H1 (cell line): Measurements from ENCODE around the gene CHST8. TPM values are rescaled to one million over a fixed set of nuclear protein-coding genes. Genes with fewer than 3 reads are reported as not detected.
A peak's percentile ranks its signal among the peaks of the same experiment; 100 is the strongest.

ENCODE experiments used
- ATF3 ChIP-seq: IDR thresholded peaks from 2 replicates; pipeline ENCODE4 v1.6.1; 2011; ENCODE audit warnings: low read depth, mild to moderate bottlenecking, low read length; ENCODE audit not compliant: insufficient read depth
- BRCA1 ChIP-seq: IDR thresholded peaks from 2 replicates; pipeline ENCODE4 v1.6.1; 2012; ENCODE audit warnings: low read depth, low read length, improper control_type of control experiment
- CEBPB ChIP-seq: IDR thresholded peaks from 2 replicates; pipeline ENCODE4 v1.6.1; 2012; ENCODE audit warnings: low read depth, low read length
- E2F6 ChIP-seq: IDR thresholded peaks from 2 replicates; pipeline ENCODE4 v1.6.1; 2012; ENCODE audit warnings: inconsistent platforms
- EZH2 ChIP-seq: fragments of 200-600 bp; sonication (generic); IDR thresholded peaks from 2 replicates; pipeline ENCODE4 v1.7.1; 2012; ENCODE audit warnings: low read depth, mild to moderate bottlenecking, moderate library complexity, low read length, inconsistent platforms; ENCODE audit not compliant: severe bottlenecking
- HDAC2 ChIP-seq, 2 experiments: fragments of 300-600 bp in 1 of 2; sonication (generic) in 1 of 2; IDR thresholded peaks; 2 replicates each; pipeline ENCODE4 v1.6.1; 2011 to 2012; ENCODE audit warnings: low read depth in 2 of 2, low read length in 2 of 2, mild to moderate bottlenecking in 2 of 2, moderate library complexity in 2 of 2, borderline replicate concordance in 1 of 2, inconsistent platforms in 1 of 2
- KDM4A ChIP-seq: IDR thresholded peaks from one replicate; pipeline ENCODE4 v1.7.1; 2012; ENCODE audit warnings: low read depth, mild to moderate bottlenecking, moderate library complexity, low read length, inconsistent platforms; ENCODE audit not compliant: severe bottlenecking
- SIN3A ChIP-seq, 2 experiments: IDR thresholded peaks in 1 of 2; conservative IDR thresholded peaks in 1 of 2; 2 replicates each; pipeline ENCODE4 v1.6.1; 2011 to 2012; ENCODE audit warnings: low read length in 2 of 2, improper control_type of control experiment in 1 of 2, low read depth in 1 of 2, mild to moderate bottlenecking in 1 of 2
- SRF ChIP-seq: IDR thresholded peaks from 2 replicates; pipeline ENCODE4 v1.6.1; 2011; ENCODE audit warnings: mild to moderate bottlenecking, low read depth, low read length, moderate library complexity
- polyA plus RNA-seq, 7 experiments: library from polyadenylated mRNA; depleted of rRNA in 3 of 7; stranded (reverse) in 5 of 7; unstranded in 2 of 7; fragments of >200 nt in 5 of 7; fragments of 200-250 nt in 2 of 7; gene quantifications; 1 replicate in 5 of 7; 2 replicates in 1 of 7; 4 replicates in 1 of 7; pipeline versions ENCODE4 v1.2.1 to v1.2.3, GENCODE V29; 2011 to 2013; ENCODE audit warnings: missing spikeins in 2 of 7, mixed read lengths in 2 of 7
- total RNA-seq: library from RNA; stranded (reverse); fragmentation: NEBNext Ultra II Directional; extraction: Animal tissue kit (Norgen Biotek cat#: 25700); gene quantifications from 2 replicates; pipeline ENCODE4 v1.2.1, GENCODE V29; 2021

The CHST8 gene
- total and polyA plus RNA-seq, 2 of the 8 experiments (the other 6 are each of a cell fraction or from before 2014, with no cell fraction given): 10.8 to 28.2 TPM

GRCh38 chr19:33819880-33820781 lies 198.4 kb downstream of the CHST8 start (continued):
- TF ChIP-seq CEBPB (peak; percentile 74), E2F6 (0 out of 2 replicates have a peak, but pooled peaks have one; percentile 37), SRF (no peak), ATF3 (no peak), EZH2 (no peak), SIN3A (conservative IDR thresholded peaks at IDR 0.05 in 1 of 2, IDR thresholded peaks at IDR 0.05 in 1 of 2; ENCODE audit: low read depth in 1 of 2, low read length in 2 of 2) (peak in 1 of 2 experiments; percentile 55; a peak in 1 of 4 replicates), KDM4A (peak; percentile 59), HDAC2 (IDR thresholded peaks at IDR 0.05; ENCODE audit: borderline replicate concordance in 1 of 2, low read depth in 2 of 2, low read length in 2 of 2) (no peak), BRCA1 (no peak)
- TF ChIP-seq, all 59 proteins: peak for 8
